ENCODE measurements around the gene CXCL13.

CXCL13 gene

GRCh38 chr4:77581724-77582123 is 23.9 kb upstream of the CXCL13 start:
- DNase-seq (ENCODE audit: low spot score) = no peak
- H3K4me3 ChIP-seq (ENCODE audit: severe bottlenecking) = no peak overlapping the region
- peaks cover 4% of the 10 kb centered on the region for H3K9me3 ChIP-seq (ENCODE audit: severe bottlenecking)
- ATAC-seq (ENCODE audit: low read depth) = no peak
- H3K36me3 ChIP-seq (ENCODE audit: low read depth) = no peaks in the 10 kb centered on the region
- H3K4me1 ChIP-seq (ENCODE audit: insufficient read depth, poor library complexity, severe bottlenecking) = peaks cover 28% of the 10 kb centered on the region
- TF ChIP-seq CTCF (IDR thresholded peaks at IDR 0.05; ENCODE audit: poor library complexity, severe bottlenecking) = no peak
- no peaks in the 10 kb centered on the region for H3K27me3 ChIP-seq (ENCODE audit: insufficient read depth, poor library complexity, severe bottlenecking)
- peak overlapping the region; percentile 89 for H3K27ac ChIP-seq (ENCODE audit: poor library complexity, severe bottlenecking)

- peak overlapping the region; percentile 89 for H3K27ac ChIP-seq (ENCODE audit: poor library complexity, severe bottlenecking)
- H3K4me3 ChIP-seq (ENCODE audit: severe bottlenecking) = no peak overlapping the region
- no peak for TF ChIP-seq CTCF (IDR thresholded peaks at IDR 0.05; ENCODE audit: poor library complexity, severe bottlenecking)
- DNase-seq (ENCODE audit: low spot score) (no peak), ATAC-seq (ENCODE audit: low read depth) (no peak)
- peaks cover 33% of the 10 kb centered on the region for H3K4me1 ChIP-seq (ENCODE audit: insufficient read depth, poor library complexity, severe bottlenecking)
- H3K9me3 ChIP-seq (ENCODE audit: severe bottlenecking) = peaks cover 4% of the 10 kb centered on the region
- H3K36me3 ChIP-seq (ENCODE audit: low read depth) = no peaks in the 10 kb centered on the region
- no peaks in the 10 kb centered on the region for H3K27me3 ChIP-seq (ENCODE audit: insufficient read depth, poor library complexity, severe bottlenecking)
Measured at GRCh38 chr4:77582156-77582555, 23.5 kb upstream of the CXCL13 start.

- H3K27ac ChIP-seq (ENCODE audit: poor library complexity, severe bottlenecking) = peak overlapping the region; percentile 89
- ATAC-seq (ENCODE audit: low read depth) (no peak), DNase-seq (ENCODE audit: low spot score) (no peak)
- H3K4me1 ChIP-seq (ENCODE audit: insufficient read depth, poor library complexity, severe bottlenecking) = peaks cover 37% of the 10 kb centered on the region
- no peaks in the 10 kb centered on the region for H3K27me3 ChIP-seq (ENCODE audit: insufficient read depth, poor library complexity, severe bottlenecking)
- TF ChIP-seq CTCF (IDR thresholded peaks at IDR 0.05; ENCODE audit: poor library complexity, severe bottlenecking) = no peak
- H3K4me3 ChIP-seq (ENCODE audit: severe bottlenecking) = no peak overlapping the region
- H3K36me3 ChIP-seq (ENCODE audit: low read depth) = no peaks in the 10 kb centered on the region
- peaks cover under 1% of the 10 kb centered on the region for H3K9me3 ChIP-seq (ENCODE audit: severe bottlenecking)
Measured at GRCh38 chr4:77582711-77583110, 22.9 kb upstream of the CXCL13 start.

GRCh38 chr4:77586951-77587383 is 18.7 kb upstream of the CXCL13 start:
- DNase-seq (ENCODE audit: low spot score) (no peak), ATAC-seq (ENCODE audit: low read depth) (peak; percentile 98)
- TF ChIP-seq CTCF (IDR thresholded peaks at IDR 0.05; ENCODE audit: poor library complexity, severe bottlenecking) = no peak
- Histone ChIP-seq H3K27me3 (ENCODE audit: insufficient read depth, poor library complexity, severe bottlenecking) (no peaks in the 10 kb centered on the region), H3K9me3 (ENCODE audit: severe bottlenecking) (no peaks in the 10 kb centered on the region), H3K36me3 (ENCODE audit: low read depth) (no peaks in the 10 kb centered on the region), H3K4me1 (ENCODE audit: insufficient read depth, poor library complexity, severe bottlenecking) (peaks cover 18% of the 10 kb centered on the region), H3K27ac (ENCODE audit: poor library complexity, severe bottlenecking) (peak overlapping the region; percentile 81), H3K4me3 (ENCODE audit: severe bottlenecking) (no peak overlapping the region)

GRCh38 chr4:77590482-77590881 is 15.1 kb upstream of the CXCL13 start:
- no peak overlapping the region for H3K27ac ChIP-seq (ENCODE audit: poor library complexity, severe bottlenecking)

More at GRCh38 chr4:77590482-77590881, 15.1 kb upstream of the CXCL13 start:
- TF ChIP-seq CTCF (IDR thresholded peaks at IDR 0.05; ENCODE audit: poor library complexity, severe bottlenecking) = no peak
- Histone ChIP-seq H3K4me1 (ENCODE audit: insufficient read depth, poor library complexity, severe bottlenecking) (peaks cover 15% of the 10 kb centered on the region), H3K27me3 (ENCODE audit: insufficient read depth, poor library complexity, severe bottlenecking) (no peaks in the 10 kb centered on the region), H3K4me3 (ENCODE audit: severe bottlenecking) (no peak overlapping the region), H3K9me3 (ENCODE audit: severe bottlenecking) (no peaks in the 10 kb centered on the region), H3K36me3 (ENCODE audit: low read depth) (no peaks in the 10 kb centered on the region)
- DNase-seq (ENCODE audit: low spot score) (no peak), ATAC-seq (ENCODE audit: low read depth) (no peak)
